ENCODE measurements around the gene GADL1.

DNA sequence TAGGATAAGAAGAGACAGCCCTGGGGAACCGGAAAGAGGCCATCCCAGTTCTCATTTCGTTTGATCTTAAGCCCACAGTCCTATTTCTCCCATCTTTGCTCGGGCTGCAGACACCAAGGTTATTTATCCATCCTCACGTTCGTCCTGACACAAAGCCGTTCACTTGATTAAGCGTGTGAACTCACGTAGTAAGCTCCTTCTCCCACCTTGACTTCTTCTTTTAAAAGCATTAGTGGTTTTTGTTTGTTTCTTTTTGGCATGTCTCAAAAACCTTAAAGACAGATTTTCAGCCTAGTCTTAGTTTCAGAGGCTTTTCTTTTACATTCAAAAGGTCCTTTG lies 217.1 kb downstream of the GADL1 start:
- TF ChIP-seq, protein P1, sequence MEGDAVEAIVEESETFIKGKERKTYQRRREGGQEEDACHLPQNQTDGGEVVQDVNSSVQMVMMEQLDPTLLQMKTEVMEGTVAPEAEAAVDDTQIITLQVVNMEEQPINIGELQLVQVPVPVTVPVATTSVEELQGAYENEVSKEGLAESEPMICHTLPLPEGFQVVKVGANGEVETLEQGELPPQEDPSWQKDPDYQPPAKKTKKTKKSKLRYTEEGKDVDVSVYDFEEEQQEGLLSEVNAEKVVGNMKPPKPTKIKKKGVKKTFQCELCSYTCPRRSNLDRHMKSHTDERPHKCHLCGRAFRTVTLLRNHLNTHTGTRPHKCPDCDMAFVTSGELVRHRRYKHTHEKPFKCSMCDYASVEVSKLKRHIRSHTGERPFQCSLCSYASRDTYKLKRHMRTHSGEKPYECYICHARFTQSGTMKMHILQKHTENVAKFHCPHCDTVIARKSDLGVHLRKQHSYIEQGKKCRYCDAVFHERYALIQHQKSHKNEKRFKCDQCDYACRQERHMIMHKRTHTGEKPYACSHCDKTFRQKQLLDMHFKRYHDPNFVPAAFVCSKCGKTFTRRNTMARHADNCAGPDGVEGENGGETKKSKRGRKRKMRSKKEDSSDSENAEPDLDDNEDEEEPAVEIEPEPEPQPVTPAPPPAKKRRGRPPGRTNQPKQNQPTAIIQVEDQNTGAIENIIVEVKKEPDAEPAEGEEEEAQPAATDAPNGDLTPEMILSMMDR (IDR thresholded peaks at IDR 0.05; ENCODE audit: insufficient read depth, low read length, poor library complexity, severe bottlenecking), result no peak
- no peak for TF ChIP-seq EZH2phosphoT487 (conservative IDR thresholded peaks at IDR 0.05; ENCODE audit: low read length)
